Spinal cord (tissue), 10 donors: ENCODE measurements around the gene CLDN25. TPM values are rescaled to one million over a fixed set of nuclear protein-coding genes. Genes with fewer than 3 reads are reported as not detected.
A peak's percentile ranks its signal among the peaks of the same experiment; 100 is the strongest.
"Not testable (repeated sequence)": the region's sequence is repeated elsewhere in the genome, so short reads cannot be mapped to it uniquely, and the experiment has no call there.

Experiments
- DNase-seq, 6 donors: peaks; one replicate each; pipeline versions ENCODE4 v3.0.0 to v3.0.0-alpha.2; 2013 to 2015; ENCODE audit warnings: low spot score in 6 of 6, low read depth in 4 of 6
- H3K27ac ChIP-seq: one replicate; pipeline ENCODE4 v1.5.1; 2013; ENCODE audit warnings: low read depth, low read length, control low read depth
- H3K27me3 ChIP-seq: one replicate; pipeline ENCODE4 v1.6.1; 2013; ENCODE audit warnings: low read length; ENCODE audit not compliant: control insufficient read depth, insufficient read depth
- H3K36me3 ChIP-seq: one replicate; pipeline ENCODE4 v1.6.1; 2013; ENCODE audit warnings: low read length; ENCODE audit not compliant: control insufficient read depth, insufficient read depth
- H3K4me1 ChIP-seq: one replicate; pipeline ENCODE4 v1.6.1; 2013; ENCODE audit warnings: low read length; ENCODE audit not compliant: control insufficient read depth, insufficient read depth
- H3K4me3 ChIP-seq: one replicate; pipeline ENCODE4 v1.5.1; 2013; ENCODE audit warnings: low read depth, low read length, control low read depth
- H3K9me3 ChIP-seq: one replicate; pipeline ENCODE4 v1.6.1; 2013; ENCODE audit warnings: low read length; ENCODE audit not compliant: control insufficient read depth, insufficient read depth
- WGBS: methylation state at CpG from one replicate; pipeline ENCODE4 v1.1.5; 2013; ENCODE audit warnings: missing lambda C conversion rate; ENCODE audit not compliant: insufficient coverage; 5-methylcytosine and 5-hydroxymethylcytosine counted together
- polyA plus RNA-seq, 2 donors: library from polyadenylated mRNA; unstranded; fragments of 120-200 nt; gene quantifications; one replicate each; pipeline ENCODE4 v1.2.1, GENCODE V29; 2013; ENCODE audit not compliant: insufficient read length in 2 of 2
- total RNA-seq, 2 donors: library from RNA; depleted of rRNA in 1 of 2; stranded (reverse); fragments of 120-200 nt in 1 of 2; fragments of >200 nt in 1 of 2; gene quantifications; one replicate each; pipeline versions ENCODE4 v1.2.3 to v1.2.4, GENCODE V29; 2013 to 2014
- donor health status: healthy.

Gene CLDN25
- total and polyA plus RNA-seq, 4 donors: not detected

- Histone ChIP-seq H3K9me3 (no peaks in the 10 kb centered on the region), H3K27ac (peak overlapping the region; percentile 70), H3K27me3 (no peaks in the 10 kb centered on the region), H3K4me1 (peaks cover 8% of the 10 kb centered on the region), H3K4me3 (peak overlapping the region; percentile 98), H3K36me3 (peaks cover 15% of the 10 kb centered on the region)
- no peak for DNase-seq
- 0% methylated on average over 9 of the region's 10 CpGs for WGBS
These were observed 6.5 kb upstream of the CLDN25 start for GRCh38 chr11:113773092-113773415.

DNA sequence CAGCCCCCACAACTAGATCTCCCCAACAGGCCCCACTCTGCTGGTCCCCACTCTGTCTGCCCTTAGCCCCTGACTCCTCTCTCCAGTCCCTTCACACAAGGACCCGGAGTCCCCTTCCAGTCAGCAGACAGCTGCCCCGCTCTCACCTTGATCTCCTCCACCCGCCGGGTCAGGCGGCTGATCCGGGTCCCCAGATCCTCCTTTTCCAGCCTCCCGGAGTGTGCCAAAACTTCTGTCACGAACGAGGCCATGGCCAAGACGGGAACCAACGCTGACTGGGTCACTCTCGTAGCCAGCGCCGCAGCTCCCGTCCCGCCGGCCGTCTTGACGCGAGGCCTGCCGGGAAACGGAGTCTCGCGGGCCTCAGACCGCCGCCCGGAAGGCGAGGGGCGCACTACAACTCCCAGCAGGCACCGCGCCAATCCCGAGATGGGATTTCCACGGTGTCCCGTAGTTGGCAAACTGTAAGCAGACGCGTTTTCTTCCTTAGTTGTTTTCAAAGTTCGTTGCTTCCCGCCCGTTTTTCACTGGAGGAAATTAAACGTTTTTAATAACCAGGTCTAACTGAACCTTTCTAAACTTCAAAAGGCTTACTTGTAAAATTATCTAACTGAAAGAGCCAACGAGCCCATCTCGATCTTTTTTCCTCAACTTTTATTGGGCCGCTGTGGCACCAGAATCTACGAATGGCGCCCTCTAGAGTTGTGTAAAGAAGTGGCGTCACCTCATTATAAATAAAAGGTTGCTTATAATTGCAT lies 6.0 kb upstream of the CLDN25 start, which contains the start of gene ZW10:
Gene ZW10 (minus strand): TSS at position 277 of the 758 bp plus-strand sequence. CDS start 26 bp downstream, at position 251.
- Histone ChIP-seq H3K27me3 (no peaks in the 10 kb centered on the region), H3K9me3 (no peaks in the 10 kb centered on the region), H3K36me3 (peaks cover 14% of the 10 kb centered on the region), H3K4me3 (peak within 1 kb of the TSS; percentile 98), H3K27ac (peak within 1 kb of the TSS; percentile 70), H3K4me1 (peaks cover 9% of the 10 kb centered on the region)
- DNase-seq: peak; percentile 96 to 99 (median 96)
- WGBS: under 1% methylated on average over 40 of the region's 46 CpGs

DNA sequence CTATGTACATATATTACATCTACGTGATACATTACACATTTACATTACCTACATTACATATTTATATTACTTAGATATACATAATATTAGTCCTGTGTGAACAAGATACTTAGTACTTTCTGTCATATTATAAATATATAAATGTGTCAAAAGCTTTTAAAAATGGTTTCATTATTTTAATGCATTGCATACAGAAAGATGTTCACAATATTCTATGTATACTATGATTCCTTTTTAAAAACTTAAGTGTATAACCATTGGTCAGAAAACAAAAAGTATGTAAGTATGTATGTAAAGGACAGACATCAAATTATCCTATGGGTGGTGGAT lies 5.5 kb upstream of the CLDN25 start:
- peaks cover 12% of the 10 kb centered on the region for H3K36me3 ChIP-seq
- H3K4me1 ChIP-seq: peaks cover 9% of the 10 kb centered on the region
- H3K27ac ChIP-seq: peak overlapping the region; percentile 70
- no peaks in the 10 kb centered on the region for H3K9me3 ChIP-seq
- DNase-seq: no peak
- WGBS: no CpG with 5 or more reads among the region's 1 CpG
- H3K4me3 ChIP-seq: peak overlapping the region; percentile 98
- H3K27me3 ChIP-seq: no peaks in the 10 kb centered on the region

DNA sequence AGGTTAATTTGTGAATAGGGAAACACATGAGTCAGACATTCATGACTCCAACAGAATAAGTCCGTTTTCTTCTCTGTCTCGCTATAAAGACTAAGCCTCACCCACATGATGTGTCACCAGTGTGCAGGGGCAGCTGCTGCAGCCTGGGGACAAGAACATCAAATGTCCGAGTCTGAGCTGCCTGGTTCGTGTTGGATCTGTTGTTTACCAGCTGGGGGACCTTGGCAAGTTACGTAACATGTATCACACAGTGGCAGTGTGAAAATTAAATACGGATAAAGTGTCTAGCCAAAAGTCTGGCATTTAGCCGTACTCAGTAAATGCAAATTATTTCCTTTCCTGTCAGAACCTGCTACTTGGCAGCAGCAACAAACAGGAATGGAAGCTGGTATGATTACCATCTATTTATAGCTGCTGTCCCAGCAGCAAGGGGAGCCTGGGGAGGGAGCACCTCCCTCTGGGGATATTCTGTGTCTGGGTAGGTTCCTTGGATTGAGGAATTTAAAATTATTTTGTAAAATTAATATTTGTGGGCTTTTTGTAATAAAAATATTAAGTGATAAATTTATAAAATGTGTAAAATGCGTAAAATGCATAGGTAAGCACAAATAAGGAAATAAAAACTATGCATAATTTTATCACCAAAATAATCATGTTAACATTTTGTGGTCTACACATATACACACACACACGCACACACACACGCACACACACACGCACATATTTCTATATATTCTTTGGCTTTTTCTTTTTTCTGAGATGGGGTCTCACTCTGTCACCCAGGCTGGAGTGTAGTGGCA lies 1.3 kb upstream of the CLDN25 start:
- peak in 2 of 6 donors; percentile 29 to 83 for DNase-seq
- Histone ChIP-seq H3K4me3 (no peak overlapping the region), H3K27me3 (no peaks in the 10 kb centered on the region), H3K36me3 (no peaks in the 10 kb centered on the region), H3K9me3 (no peaks in the 10 kb centered on the region), H3K4me1 (peaks cover 2% of the 10 kb centered on the region), H3K27ac (no peak overlapping the region)
- WGBS: 50% methylated on average over 1 of the region's 11 CpGs

GRCh38 chr11:113781682-113782081 lies 2.1 kb downstream of the CLDN25 start:
- no peak for DNase-seq
- H3K27ac ChIP-seq: no peak overlapping the region
- no peak overlapping the region for H3K4me3 ChIP-seq
- WGBS: 93% methylated on average over 5 of the region's 5 CpGs
- H3K27me3 ChIP-seq: no peaks in the 10 kb centered on the region
- H3K36me3 ChIP-seq: no peaks in the 10 kb centered on the region
- H3K9me3 ChIP-seq: no peaks in the 10 kb centered on the region
- H3K4me1 ChIP-seq: peaks cover 2% of the 10 kb centered on the region

DNA sequence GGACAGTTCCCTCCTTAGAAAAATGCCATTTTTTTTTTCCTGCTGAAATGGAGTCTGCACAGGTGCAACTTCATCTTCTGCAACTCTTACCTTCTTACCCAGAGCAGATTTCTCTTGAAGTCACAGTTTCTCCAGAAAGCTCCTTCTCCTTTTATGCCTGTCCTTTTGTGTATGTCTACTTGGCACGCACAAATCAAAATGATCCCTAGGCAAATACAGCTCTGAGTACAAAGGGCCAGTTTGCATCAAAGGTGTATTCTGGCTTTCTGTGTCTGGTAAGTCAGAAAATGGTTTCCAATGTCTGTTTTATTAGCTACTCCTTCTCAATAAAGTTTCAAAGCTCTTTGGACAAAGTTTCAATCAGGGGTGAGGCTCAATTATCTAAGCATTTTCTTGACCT lies 2.5 kb downstream of the CLDN25 start:
- no CpG with 5 or more reads among the region's 1 CpG for WGBS
- Histone ChIP-seq H3K36me3 (no peaks in the 10 kb centered on the region), H3K4me1 (peaks cover 2% of the 10 kb centered on the region), H3K9me3 (no peaks in the 10 kb centered on the region), H3K27ac (no peak overlapping the region), H3K27me3 (no peaks in the 10 kb centered on the region), H3K4me3 (no peak overlapping the region)
- no peak for DNase-seq

DNA sequence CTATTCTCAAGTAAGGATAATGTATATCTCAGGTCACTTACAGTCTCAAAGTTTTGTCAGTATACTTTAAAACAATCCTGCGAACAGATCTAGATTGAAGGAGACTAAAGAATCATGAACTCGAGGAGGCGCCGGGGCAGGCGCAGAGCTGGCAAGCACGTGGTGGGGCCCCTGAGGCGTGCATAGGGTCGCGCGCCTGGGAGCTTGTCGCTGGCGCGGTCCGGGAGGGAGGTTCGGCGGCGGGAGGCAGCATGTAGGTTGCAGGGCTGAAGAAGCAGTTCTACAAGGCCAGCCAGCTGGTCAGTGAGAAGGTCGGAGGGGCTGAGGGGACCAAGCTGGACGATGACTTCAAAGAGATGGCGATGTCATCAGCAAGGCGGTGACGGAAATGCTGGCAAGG lies 9.4 kb downstream of the CLDN25 start:
- not testable (repeated sequence) for H3K9me3 ChIP-seq, H3K27me3 ChIP-seq, H3K27ac ChIP-seq, DNase-seq, H3K4me1 ChIP-seq, H3K4me3 ChIP-seq, H3K36me3 ChIP-seq
- 89% methylated on average over 21 of the region's 22 CpGs for WGBS

- no peaks in the 10 kb centered on the region for H3K9me3 ChIP-seq
- no peak overlapping the region for H3K4me3 ChIP-seq
- WGBS: 89% methylated on average over 35 of the region's 35 CpGs
- H3K36me3 ChIP-seq: no peaks in the 10 kb centered on the region
- H3K27me3 ChIP-seq: no peaks in the 10 kb centered on the region
- no peak for DNase-seq
- no peak overlapping the region for H3K27ac ChIP-seq
- H3K4me1 ChIP-seq: no peaks in the 10 kb centered on the region
These were observed 10.2 kb downstream of the CLDN25 start for GRCh38 chr11:113789675-113790320.

- Histone ChIP-seq H3K9me3 (peaks cover 2% of the 10 kb centered on the region), H3K4me3 (no peak overlapping the region), H3K27ac (no peak overlapping the region), H3K36me3 (peaks cover 14% of the 10 kb centered on the region), H3K4me1 (no peaks in the 10 kb centered on the region), H3K27me3 (no peaks in the 10 kb centered on the region)
- peak in 3 of 6 donors; percentile 19 to 69 (median 59) for DNase-seq
- WGBS: 33% methylated on average over 1 of the region's 3 CpGs
These were observed 17.2 kb downstream of the CLDN25 start for GRCh38 chr11:113796663-113797259.
